ENCODE results near the gene MAST3.

Gene MAST3

GRCh38 chr19:18117364-18117691, 19.8 kb downstream of the MAST3 start:
- Histone ChIP-seq H3K4me1 (ENCODE audit: low read length) (peaks cover 27% of the 10 kb centered on the region), H3K4me2 (ENCODE audit: low read length) (peak overlapping the region; percentile 76), H3K9ac (ENCODE audit: low read length) (0 out of 2 replicates have a peak overlapping the region, but pooled peaks have one; percentile 7), H4K20me1 (ENCODE audit: insufficient read depth, low read length) (peaks cover 26% of the 10 kb centered on the region), H3K27me3 (ENCODE audit: low read depth, low read length) (no peaks in the 10 kb centered on the region), H3K27ac (ENCODE audit: low read length) (no peak overlapping the region), H3K36me3 (replicated peaks; ENCODE audit: low read depth, low read length) (peaks cover 12% of the 10 kb centered on the region), H3K79me2 (ENCODE audit: low read length) (peaks cover 23% of the 10 kb centered on the region), H3K4me3 (ENCODE audit: low read length) (peak overlapping the region; percentile 68), H3K9me3 (ENCODE audit: insufficient read depth, low read length) (no peaks in the 10 kb centered on the region), H2AFZ (ENCODE audit: low read depth, low read length) (no peak overlapping the region)
- TF ChIP-seq EZH2phosphoT487 (IDR thresholded peaks at IDR 0.05; ENCODE audit: low read depth) (no peak), CTCF (IDR thresholded peaks at IDR 0.05; ENCODE audit: low read depth, low read length) (no peak)

GRCh38 chr19:18117692-18118378, 20.3 kb downstream of the MAST3 start:
- H4K20me1 ChIP-seq (ENCODE audit: insufficient read depth, low read length), result peaks cover 26% of the 10 kb centered on the region
- H3K27me3 ChIP-seq (ENCODE audit: low read depth, low read length), result no peaks in the 10 kb centered on the region
- H3K4me1 ChIP-seq (ENCODE audit: low read length), result peaks cover 26% of the 10 kb centered on the region
- peaks cover 23% of the 10 kb centered on the region for H3K79me2 ChIP-seq (ENCODE audit: low read length)
- H3K9me3 ChIP-seq (ENCODE audit: insufficient read depth, low read length), result no peaks in the 10 kb centered on the region
- H3K4me3 ChIP-seq (ENCODE audit: low read length), result peak overlapping the region; percentile 81
- no peak overlapping the region for H3K27ac ChIP-seq (ENCODE audit: low read length)
- peak overlapping the region; percentile 98 for H3K4me2 ChIP-seq (ENCODE audit: low read length)
- H2AFZ ChIP-seq (ENCODE audit: low read depth, low read length), result no peak overlapping the region
- peaks cover 17% of the 10 kb centered on the region for H3K36me3 ChIP-seq (replicated peaks; ENCODE audit: low read depth, low read length)
- no peak for TF ChIP-seq CTCF (IDR thresholded peaks at IDR 0.05; ENCODE audit: low read depth, low read length)
- TF ChIP-seq EZH2phosphoT487 (IDR thresholded peaks at IDR 0.05; ENCODE audit: low read depth), result no peak
- H3K9ac ChIP-seq (ENCODE audit: low read length), result peak overlapping the region; percentile 69

GRCh38 chr19:18118420-18119012, 20.9 kb downstream of the MAST3 start:
- H3K4me2 ChIP-seq (ENCODE audit: low read length), result peak overlapping the region; percentile 98
- H3K27ac ChIP-seq (ENCODE audit: low read length), result peak overlapping the region; percentile 47
- peak overlapping the region; percentile 69 for H3K9ac ChIP-seq (ENCODE audit: low read length)
- H3K36me3 ChIP-seq (replicated peaks; ENCODE audit: low read depth, low read length), result peaks cover 22% of the 10 kb centered on the region
- H2AFZ ChIP-seq (ENCODE audit: low read depth, low read length), result no peak overlapping the region
- peaks cover 26% of the 10 kb centered on the region for H4K20me1 ChIP-seq (ENCODE audit: insufficient read depth, low read length)
- H3K9me3 ChIP-seq (ENCODE audit: insufficient read depth, low read length), result no peaks in the 10 kb centered on the region
- H3K4me3 ChIP-seq (ENCODE audit: low read length), result peak overlapping the region; percentile 81
- peaks cover 23% of the 10 kb centered on the region for H3K79me2 ChIP-seq (ENCODE audit: low read length)
- peaks cover 25% of the 10 kb centered on the region for H3K4me1 ChIP-seq (ENCODE audit: low read length)
- no peaks in the 10 kb centered on the region for H3K27me3 ChIP-seq (ENCODE audit: low read depth, low read length)
- TF ChIP-seq CTCF (IDR thresholded peaks at IDR 0.05; ENCODE audit: low read depth, low read length) (no peak), EZH2phosphoT487 (IDR thresholded peaks at IDR 0.05; ENCODE audit: low read depth) (no peak)

- H3K27ac ChIP-seq (ENCODE audit: low read length), result peak overlapping the region; percentile 47
- peak overlapping the region; percentile 69; the same call in 1 of the 2 replicates for H3K9ac ChIP-seq (ENCODE audit: low read length)
- H2AFZ ChIP-seq (ENCODE audit: low read depth, low read length), result no peak overlapping the region
These were observed 21.6 kb downstream of the MAST3 start for GRCh38 chr19:18119013-18119716.

More at GRCh38 chr19:18119013-18119716, 21.6 kb downstream of the MAST3 start:
- Histone ChIP-seq H3K79me2 (ENCODE audit: low read length) (peaks cover 23% of the 10 kb centered on the region), H3K4me3 (ENCODE audit: low read length) (peak overlapping the region; percentile 81), H3K4me1 (ENCODE audit: low read length) (peaks cover 25% of the 10 kb centered on the region), H3K36me3 (replicated peaks; ENCODE audit: low read depth, low read length) (peaks cover 28% of the 10 kb centered on the region), H3K27me3 (ENCODE audit: low read depth, low read length) (no peaks in the 10 kb centered on the region), H4K20me1 (ENCODE audit: insufficient read depth, low read length) (peaks cover 26% of the 10 kb centered on the region), H3K4me2 (ENCODE audit: low read length) (peak overlapping the region; percentile 98), H3K9me3 (ENCODE audit: insufficient read depth, low read length) (no peaks in the 10 kb centered on the region)
- TF ChIP-seq CTCF (IDR thresholded peaks at IDR 0.05; ENCODE audit: low read depth, low read length) (no peak), EZH2phosphoT487 (IDR thresholded peaks at IDR 0.05; ENCODE audit: low read depth) (no peak)
